Fibroblast of pulmonary artery (primary cell): ENCODE measurements around the gene CAPN7.

Experiments
- DNase-seq: peaks from one replicate; pipeline ENCODE4 v3.0.0-alpha.2; 2010; ENCODE audit warnings: low read depth
- H3K4me3 ChIP-seq: replicated peaks from 2 replicates; pipeline ENCODE4 v1.5.1; 2011; ENCODE audit warnings: low read depth, mild to moderate bottlenecking, control low read depth, low read length, moderate library complexity
- CTCF ChIP-seq: IDR thresholded peaks from 2 replicates; pipeline ENCODE4 v1.5.1; 2011; ENCODE audit warnings: mild to moderate bottlenecking, control low read depth, low read length, inconsistent platforms; ENCODE audit errors: missing control alignments

The CAPN7 gene

GRCh38 chr3:15258720-15259119, 52.7 kb downstream of the CAPN7 start:
- H3K4me3 ChIP-seq, result no peak overlapping the region
- no peak for TF ChIP-seq CTCF

GRCh38 chr3:15260531-15260930, 54.5 kb downstream of the CAPN7 start:
- H3K4me3 ChIP-seq, result no peak overlapping the region
- TF ChIP-seq CTCF, result no peak
- no peak for DNase-seq

More at GRCh38 chr3:15258720-15259119, 52.7 kb downstream of the CAPN7 start:
- no peak for DNase-seq

- TF ChIP-seq CTCF, result no peak
- H3K4me3 ChIP-seq, result no peak overlapping the region
- DNase-seq, result no peak
These were observed 55.2 kb downstream of the CAPN7 start for GRCh38 chr3:15261274-15261673.

GRCh38 chr3:15262021-15262420, 56.0 kb downstream of the CAPN7 start:
- TF ChIP-seq CTCF, result no peak
- no peak for DNase-seq

GRCh38 chr3:15263120-15263519, 57.1 kb downstream of the CAPN7 start:
- no peak for TF ChIP-seq CTCF
- no peak overlapping the region for H3K4me3 ChIP-seq
- DNase-seq, result no peak

More at GRCh38 chr3:15262021-15262420, 56.0 kb downstream of the CAPN7 start:
- H3K4me3 ChIP-seq, result no peak overlapping the region

- no peak for TF ChIP-seq CTCF
These were observed 57.9 kb downstream of the CAPN7 start for GRCh38 chr3:15263926-15264325.

GRCh38 chr3:15264486-15264885, 58.4 kb downstream of the CAPN7 start:
- no peak for DNase-seq
- no peak for TF ChIP-seq CTCF
- H3K4me3 ChIP-seq, result no peak overlapping the region

More at GRCh38 chr3:15263926-15264325, 57.9 kb downstream of the CAPN7 start:
- H3K4me3 ChIP-seq, result no peak overlapping the region
- no peak for DNase-seq
